Suprapubic skin (tissue), 4 donors: Measurements from ENCODE around the gene HES3.

Experiments used
- EP300 ChIP-seq: sonication (generic); formaldehyde crosslinking; IDR thresholded peaks from one replicate; pipeline ENCODE4 v1.6.1; 2017; ENCODE audit warnings: antibody characterized with exemption
- POLR2A ChIP-seq, 2 donors: fragments of 450-650 bp; IDR thresholded peaks; one replicate each; pipeline ENCODE4 v1.6.1; 2017; ENCODE audit warnings: antibody characterized with exemption in 2 of 2, mild to moderate bottlenecking in 2 of 2, moderate library complexity in 2 of 2
- POLR2AphosphoS5 ChIP-seq, 3 donors: sonication (generic); formaldehyde crosslinking; IDR thresholded peaks; one replicate each; pipeline ENCODE4 v1.6.1; 2017; ENCODE audit warnings: antibody characterized with exemption in 3 of 3
- TF ChIP-seq, protein P1 (sequence below), 2 donors: fragments of 200-600 bp in 1 of 2; fragments of 450-650 bp in 1 of 2; sonication (generic) in 1 of 2; IDR thresholded peaks; one replicate each; pipeline ENCODE4 v1.5.1; 2016 to 2019; ENCODE audit warnings: antibody characterized with exemption in 2 of 2, mild to moderate bottlenecking in 1 of 2, moderate library complexity in 1 of 2

DNA sequence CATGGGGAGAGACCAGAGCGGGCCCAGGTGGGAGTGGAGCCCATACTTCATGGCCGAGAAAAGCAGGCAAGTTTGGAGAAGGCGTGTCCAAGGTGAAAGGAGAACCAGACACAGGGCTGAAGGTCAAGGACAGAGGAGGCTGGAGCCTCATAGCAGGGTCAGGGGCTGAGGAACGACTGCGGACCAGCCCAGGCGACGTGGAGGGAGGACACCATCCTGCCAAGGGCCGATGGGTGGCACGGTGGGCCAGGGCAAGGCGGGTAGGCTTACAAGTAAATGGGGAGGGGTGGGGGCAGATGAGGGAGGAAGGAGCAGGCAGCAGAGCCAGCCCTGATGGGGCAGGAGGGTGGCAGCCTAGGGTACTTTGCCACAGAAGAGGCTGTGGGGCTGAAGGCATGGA, 35.1 kb downstream of the HES3 start:
- TF ChIP-seq POLR2A (IDR thresholded peaks at IDR 0.05) = no peak
- TF ChIP-seq, protein P1, sequence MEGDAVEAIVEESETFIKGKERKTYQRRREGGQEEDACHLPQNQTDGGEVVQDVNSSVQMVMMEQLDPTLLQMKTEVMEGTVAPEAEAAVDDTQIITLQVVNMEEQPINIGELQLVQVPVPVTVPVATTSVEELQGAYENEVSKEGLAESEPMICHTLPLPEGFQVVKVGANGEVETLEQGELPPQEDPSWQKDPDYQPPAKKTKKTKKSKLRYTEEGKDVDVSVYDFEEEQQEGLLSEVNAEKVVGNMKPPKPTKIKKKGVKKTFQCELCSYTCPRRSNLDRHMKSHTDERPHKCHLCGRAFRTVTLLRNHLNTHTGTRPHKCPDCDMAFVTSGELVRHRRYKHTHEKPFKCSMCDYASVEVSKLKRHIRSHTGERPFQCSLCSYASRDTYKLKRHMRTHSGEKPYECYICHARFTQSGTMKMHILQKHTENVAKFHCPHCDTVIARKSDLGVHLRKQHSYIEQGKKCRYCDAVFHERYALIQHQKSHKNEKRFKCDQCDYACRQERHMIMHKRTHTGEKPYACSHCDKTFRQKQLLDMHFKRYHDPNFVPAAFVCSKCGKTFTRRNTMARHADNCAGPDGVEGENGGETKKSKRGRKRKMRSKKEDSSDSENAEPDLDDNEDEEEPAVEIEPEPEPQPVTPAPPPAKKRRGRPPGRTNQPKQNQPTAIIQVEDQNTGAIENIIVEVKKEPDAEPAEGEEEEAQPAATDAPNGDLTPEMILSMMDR (IDR thresholded peaks at IDR 0.05) = no peak
- TF ChIP-seq POLR2AphosphoS5 (IDR thresholded peaks at IDR 0.05) = no peak
- TF ChIP-seq EP300 = no peak
